HG02610 (cell line): ENCODE measurements around the gene FBXW11.

Experiments used
- ATAC-seq: cut with Tn5 transposase; IDR thresholded peaks from one replicate; pipeline ENCODE4 v1.9.1; 2021; ENCODE audit warnings: mild to moderate bottlenecking, moderate library complexity; ENCODE audit not compliant: unreplicated experiment

The FBXW11 gene

DNA sequence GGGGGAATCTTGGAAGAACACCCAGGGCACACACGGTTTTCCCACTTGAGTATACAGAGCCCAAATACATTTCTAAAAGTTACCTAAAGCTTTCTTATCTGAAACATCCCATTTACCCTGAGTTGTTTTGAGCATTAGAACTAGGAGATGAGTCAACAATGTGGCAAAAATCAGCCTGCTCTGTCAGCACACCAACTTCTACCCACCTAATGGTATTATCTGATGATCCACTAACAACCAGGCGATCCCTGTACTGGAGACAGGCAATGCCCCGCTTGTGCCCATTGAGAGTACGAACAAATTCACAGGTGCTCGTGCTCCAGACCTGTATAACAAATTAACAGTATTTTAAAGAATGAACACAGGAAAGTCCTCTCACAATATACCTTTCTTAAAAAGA, 133.8 kb downstream of the FBXW11 start:
- no peak for ATAC-seq

DNA sequence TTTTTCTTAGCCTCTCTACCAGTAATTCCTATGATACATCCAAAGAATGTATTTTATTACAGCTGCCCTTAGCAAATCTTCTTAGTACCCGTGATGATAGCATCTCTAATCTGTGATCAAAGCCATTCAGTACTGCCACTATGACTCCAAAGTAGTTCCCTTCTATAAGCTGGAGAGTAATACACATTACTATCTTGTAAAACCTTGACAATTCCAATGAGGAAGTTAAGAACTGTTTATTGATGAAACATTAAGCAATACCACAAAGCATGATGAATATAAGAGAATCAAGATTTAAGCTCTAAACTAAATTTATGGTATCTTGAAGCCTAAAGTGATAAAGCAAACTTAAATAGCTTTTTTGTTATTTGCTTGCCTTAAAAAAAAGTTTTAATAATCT, 134.7 kb downstream of the FBXW11 start:
- ATAC-seq: no peak

DNA sequence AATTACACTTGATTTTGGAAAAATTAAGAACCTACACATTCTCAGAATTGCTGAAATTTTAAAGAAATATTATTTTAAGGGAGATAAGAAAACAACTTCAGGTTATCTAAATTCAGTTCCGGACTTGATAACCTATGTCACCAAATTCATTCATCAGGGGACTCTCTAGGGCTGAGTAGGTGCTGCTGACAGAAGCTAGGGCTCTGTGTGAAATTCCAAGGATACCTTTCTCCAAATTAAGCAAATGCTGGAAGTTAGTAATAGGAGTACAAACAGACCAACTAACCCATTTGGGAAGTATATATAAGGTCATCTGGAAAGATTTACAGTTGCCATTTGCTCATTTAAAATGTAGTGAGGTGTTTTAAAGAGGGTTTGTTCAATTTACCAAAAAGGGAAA, 136.5 kb downstream of the FBXW11 start:
- no peak for ATAC-seq

DNA sequence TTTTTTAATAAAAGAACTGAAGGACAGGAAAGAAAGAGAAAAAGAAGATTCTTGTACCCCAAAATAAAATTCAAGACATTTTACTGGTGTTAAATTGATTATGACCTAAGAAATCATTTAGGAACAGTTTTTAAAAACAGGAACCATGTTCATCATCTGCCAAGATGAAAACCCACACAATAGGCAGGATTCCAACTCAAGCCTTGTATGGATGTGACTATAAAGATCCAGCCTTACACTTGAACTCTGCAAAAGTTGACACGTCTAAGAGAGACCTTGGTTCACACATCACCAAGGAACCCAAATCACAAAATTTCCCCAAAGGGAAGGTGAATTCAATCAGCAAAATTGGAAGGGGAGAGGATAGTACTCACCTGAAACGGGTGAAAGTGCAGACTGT, 138.2 kb downstream of the FBXW11 start:
- ATAC-seq: no peak

DNA sequence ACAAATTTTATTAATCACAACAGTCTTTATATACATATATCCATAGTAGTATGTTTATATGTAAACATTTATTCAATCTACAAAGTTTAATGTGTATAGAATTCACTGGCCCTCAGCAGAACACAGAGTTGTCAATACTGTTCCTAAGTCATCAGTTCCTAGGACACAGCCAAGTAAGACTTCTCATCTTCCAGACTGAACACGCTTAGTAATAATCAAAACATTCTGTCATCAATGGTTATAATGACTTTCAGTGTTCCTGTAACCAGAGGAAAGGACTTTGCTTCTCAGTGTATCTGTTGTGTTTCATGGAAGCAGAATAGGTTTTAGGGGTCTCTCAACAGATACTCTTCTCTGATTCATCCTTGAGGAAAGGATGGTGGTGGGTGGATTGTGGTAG, 138.7 kb downstream of the FBXW11 start:
- no peak for ATAC-seq

DNA sequence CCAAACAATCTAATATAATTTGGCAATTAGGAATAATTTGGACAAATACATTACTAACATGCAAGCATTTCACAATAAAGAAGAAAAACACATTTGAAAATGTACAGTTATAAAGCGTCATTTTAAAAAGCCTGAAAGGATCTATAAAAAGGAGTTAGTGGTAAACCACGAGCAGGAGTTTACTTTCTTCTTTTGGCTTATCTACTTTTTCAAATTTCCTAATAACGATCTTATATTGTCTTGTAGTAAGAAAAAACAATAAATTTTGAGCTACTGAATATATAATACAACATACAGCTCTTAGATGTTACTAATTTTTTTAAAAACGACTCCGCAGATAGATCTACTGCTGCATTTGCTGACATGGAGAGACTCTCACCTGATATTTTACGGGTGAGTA, 141.0 kb downstream of the FBXW11 start:
- no peak for ATAC-seq

DNA sequence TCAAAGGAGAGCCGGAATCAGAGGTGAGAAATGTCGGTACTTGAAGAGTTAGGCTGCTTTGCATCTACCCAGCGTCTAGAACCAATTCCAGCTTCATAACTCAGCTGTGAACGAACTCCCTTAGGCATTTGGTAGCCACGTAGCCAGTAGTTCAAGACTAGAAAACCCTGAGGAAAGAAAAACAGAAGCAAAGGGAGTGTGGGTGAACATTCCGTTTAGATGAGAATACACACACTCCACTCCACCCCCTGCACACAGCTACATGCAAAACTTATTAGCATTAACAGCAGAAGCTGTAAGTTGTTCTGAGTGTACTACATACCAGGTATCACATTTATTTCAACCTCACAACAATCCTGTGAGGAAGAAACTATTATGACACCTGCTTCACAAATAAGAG, 142.5 kb downstream of the FBXW11 start:
- ATAC-seq: no peak

DNA sequence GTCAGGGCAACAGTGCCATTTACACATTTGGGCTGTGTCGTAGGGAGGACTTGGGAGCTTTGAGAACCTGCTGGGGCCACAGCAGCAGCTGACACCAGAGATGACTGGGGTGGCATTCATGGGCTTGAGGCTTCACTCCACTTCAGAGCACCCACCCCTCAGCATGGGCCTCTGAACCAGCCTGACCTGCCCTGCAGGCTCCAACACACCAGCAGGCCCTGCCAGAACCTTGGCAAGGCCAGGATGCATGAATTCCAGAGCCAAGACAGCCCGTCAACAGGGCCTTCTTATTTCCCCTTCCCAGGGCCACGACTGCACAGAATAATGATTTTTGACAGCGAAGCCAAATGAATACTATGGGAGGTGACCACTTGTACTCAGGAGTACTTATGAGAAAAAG, 143.8 kb downstream of the FBXW11 start:
- ATAC-seq: no peak

DNA sequence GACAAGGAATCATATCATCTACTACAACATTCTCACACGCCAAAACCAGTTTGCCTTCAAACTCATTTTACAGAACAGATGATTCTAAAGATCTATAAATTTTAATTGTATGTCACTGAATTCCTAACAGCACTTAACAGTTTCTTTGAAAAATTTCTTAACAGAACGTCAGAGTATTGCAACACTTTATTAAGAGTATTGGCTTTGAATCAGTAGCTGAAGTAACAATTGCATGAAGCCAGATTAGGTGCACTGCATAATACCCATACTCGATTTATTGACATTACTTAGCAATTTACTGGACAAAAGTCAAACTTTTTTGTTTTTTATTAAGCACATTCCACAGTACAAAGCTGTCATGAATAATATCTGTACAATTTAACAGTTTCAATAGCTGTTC, 145.1 kb downstream of the FBXW11 start:
- no peak for ATAC-seq

DNA sequence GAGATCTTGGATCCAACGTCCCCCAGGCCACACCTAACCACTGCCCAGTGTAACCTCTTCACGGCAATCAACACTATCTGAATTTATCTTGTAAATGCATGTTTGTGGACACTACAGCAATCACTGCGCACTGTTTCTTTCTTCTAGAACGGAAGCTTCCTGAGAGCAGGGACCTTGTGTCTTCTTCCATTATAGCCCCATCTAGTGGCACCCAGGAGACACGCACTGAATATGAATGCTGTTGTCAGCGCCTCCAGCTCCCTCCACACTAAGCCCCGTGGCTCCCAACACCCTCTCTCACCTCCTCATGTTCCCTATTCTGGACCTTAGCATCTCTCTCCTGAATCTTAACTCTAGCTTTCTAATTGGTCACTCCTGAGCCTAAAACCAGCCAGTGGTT, 148.1 kb downstream of the FBXW11 start:
- ATAC-seq: no peak

DNA sequence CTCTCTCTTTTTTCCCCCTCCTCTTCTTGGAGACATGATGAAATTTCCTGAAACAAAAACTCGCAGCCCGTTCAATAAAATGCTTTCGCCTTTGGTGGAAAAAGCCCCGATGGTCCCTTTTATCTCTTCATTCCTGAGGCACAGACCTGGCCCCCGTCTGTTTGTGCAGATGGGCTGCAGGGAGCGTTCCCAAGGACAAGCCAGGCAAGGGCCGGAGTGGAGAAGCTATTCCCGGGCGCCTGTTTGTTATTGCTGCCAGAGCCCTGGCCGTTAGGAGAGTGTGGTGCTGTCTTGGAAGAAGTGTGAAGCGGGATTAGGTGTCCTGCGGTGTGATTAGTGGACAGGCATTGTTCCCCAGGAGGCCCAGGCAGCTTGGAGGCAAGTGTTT, 149.0 kb downstream of the FBXW11 start:
- ATAC-seq: no peak

DNA sequence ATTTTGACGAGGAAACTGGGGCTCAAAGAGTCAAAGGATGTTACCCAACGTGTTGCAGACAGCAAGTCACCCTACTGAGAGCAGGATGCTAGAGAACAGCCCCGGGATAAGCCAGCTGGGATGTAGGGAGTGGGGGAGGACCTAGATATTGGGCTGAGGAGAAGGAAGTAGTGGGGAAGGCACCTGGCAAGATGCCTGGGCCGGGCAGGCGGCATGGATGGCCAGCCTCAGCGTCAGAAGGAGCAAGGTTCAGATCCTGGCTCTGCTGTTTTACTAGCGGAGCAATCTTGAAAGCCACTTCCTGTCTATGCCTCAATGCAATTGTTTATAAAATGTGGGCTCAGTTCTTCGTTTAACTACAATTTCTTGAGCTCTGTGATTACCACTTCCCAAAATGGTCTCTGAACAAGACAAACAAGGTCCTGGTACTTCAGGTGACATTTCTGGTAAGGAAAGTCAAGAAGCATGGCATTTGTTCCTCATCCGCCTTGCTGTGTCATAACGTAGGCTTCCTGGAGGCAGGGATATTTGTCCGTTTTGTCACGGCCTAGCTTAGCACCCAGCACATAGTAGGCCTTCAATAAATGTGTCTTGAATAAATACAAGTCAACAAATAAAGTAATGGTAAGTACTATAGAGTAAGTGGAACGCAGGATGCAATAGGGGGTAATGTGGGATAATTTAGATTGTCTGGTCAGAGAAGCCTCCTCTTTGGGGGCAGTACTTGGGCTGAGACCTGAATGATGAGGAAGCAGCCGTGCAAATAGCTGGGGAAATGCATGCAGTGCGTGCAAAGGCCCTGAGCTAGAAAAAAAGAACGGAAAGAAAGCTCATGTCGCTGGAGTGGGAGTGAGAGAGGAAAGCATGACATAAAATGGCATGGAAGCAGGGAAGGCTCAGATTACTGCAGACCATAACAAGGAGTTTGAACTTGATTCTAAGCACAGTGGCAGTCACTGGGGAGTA, 150.4 kb downstream of the FBXW11 start:
- no peak for ATAC-seq

DNA sequence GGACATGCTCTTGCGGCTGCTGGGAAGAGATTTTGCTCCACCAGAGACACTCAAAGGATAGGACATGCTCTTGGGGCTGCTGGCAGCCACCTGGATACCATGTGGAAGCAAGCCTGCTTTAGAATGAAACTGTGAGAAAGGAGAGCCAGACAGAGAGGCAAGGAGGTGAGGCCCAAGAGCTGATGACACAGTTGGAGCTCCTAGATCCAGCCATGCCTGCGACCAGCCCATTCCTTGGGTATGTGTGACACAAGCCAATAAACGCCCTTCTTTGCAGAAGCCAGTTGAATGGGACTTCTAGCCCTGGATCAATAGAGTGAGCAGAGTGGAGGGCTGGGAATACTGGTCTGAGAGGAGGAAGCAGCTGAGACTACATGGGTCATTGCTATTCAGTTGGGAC, 151.2 kb downstream of the FBXW11 start:
- ATAC-seq: no peak

DNA sequence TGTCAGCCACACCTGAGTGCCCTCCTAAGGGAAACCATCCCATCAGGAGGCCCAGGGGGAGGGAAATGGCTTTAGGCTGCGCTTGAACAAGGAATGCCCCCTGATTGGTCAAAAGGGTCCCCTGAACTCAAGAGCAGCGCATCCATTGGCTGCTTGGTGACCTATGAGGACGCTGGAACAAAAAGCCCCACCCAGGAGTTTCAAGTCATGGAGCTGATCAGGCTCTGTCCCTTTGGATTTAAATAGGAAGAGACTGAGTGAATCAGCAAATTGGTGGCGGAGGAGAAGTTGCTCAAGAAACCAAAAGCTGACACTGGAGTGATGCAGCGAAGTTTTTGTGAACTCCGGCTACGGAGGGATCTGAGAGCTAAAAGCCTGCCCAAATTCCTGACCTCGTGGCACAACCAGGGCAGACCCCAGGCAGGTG, 154.2 kb downstream of the FBXW11 start:
- no peak for ATAC-seq

DNA sequence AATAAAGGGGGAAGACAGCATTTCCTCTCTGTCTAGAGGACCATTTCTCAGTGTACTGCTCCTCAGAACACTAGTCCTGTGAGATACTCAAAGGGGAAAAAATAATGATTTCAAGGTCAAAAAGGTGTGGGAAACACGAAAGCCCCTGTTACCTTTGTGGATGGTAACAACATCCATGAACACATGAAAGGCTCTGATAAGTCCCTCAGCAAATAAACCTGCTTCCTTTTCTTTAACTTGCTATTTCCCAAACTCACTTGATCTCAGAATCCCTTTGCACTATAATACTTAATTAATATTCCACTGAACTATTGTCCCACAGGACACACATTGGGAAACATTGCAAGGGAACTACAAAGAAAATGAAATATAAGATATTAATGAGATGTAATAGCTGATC, 155.2 kb downstream of the FBXW11 start:
- no peak for ATAC-seq

DNA sequence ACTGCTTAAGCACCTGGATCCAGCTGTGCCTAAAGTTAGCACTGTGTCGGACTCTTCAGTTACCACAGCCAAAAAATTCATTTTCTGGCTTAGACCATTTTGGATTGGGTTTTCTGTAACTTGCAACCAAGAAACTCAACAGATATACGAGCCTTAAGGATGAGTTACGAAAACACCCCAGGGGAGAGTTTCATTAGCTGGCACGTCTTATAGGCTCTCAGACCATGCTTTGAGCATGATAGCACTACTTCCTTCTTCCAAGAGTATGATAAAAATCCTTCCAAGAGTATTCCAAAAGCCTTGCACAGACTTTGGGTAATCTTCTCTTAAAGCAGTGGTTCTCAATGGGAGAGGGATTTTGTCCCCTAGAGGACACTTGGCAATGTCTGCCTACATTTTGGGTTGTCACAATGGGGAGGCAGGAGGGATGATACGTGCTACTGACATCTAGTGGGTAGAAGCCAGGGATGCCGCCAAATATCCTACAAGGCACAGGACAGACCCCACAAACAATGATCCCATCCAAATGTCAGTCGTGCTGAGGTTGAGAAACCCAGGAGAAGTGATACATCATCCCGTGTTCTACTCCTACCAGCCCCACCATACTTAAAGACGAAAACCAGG, 156.0 kb downstream of the FBXW11 start:
- ATAC-seq: no peak

DNA sequence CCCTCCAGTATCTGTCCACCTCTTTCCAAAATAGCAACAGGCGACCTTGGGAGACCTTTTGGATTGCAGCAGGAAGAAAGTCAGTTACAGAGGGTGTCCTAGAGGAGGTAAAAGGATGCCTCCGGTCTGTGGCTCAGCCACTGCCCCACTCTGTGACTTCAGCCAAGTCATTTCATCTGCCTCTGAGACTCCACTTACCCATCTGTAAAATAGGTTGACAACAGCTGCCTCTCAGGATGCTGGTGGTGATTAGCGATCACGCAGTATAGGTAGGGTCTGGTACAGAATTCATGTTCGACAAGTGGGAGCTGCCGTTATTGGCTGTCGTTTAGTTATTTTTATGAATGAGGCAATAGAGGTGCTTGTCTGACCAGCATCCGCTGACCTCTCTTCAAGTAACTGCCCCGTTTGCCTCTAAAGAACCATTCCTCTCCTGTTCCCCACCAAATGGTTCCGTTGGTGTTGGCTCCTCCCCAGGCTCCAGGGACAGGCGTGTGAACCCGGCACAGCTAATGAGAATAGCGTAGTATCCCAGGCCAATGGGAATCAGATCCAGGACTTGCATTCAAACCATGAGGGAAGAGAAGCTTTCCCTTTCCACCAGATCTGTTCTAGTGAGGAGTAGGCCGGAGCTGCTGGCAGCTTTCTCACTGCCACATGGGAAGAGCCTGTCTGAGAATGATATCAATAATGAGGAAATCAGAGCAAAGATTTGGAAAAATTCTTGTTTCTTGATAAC, 156.7 kb downstream of the FBXW11 start:
- no peak for ATAC-seq

DNA sequence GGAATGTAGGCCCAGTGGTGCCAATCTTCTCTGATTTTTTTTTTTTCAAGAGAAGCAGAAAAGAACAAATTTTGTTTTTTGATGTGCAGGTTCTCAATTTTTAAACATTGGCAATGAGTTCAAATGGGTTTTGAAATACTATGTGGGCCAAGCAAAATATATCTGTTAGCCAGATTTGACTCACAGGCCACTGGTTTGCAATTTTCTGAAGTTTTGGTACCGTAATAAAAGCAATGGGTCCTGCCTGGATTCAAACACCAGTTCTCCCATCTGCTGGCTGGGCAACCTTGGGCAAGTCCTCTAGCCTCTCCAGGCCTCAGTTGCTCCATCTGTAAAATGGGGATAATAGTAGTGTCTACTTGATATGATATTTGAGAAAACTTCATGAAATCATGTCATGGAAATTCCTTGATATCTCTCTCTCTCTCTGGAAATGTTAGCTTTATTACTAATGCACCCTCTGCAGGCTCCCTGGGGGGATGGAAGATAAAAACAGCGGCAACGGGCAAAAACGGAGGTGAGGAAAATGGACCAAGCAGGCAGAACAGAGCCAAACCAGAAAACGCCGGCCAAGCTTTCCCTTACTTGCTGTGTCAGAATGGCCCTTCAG, 157.4 kb downstream of the FBXW11 start:
- ATAC-seq: no peak

DNA sequence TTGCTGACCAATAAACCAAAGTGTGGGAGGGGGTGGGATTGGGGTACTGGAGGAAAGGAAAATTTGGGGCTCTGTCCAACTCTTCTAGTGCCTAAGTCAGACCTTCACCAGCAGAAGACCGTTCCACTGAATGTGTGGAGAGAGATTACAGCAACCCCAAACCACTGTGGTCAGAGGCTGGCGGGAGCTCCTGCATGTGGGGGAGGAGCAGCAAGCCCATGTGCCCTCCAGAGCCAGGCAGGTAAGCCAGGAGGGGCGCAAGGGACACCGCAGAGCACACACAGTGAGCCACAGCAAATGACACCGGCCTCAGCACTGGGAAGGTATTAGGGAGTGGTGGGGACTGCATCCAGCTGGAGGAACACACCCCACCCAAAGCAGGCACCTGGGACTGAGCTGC, 158.0 kb downstream of the FBXW11 start:
- ATAC-seq: no peak

DNA sequence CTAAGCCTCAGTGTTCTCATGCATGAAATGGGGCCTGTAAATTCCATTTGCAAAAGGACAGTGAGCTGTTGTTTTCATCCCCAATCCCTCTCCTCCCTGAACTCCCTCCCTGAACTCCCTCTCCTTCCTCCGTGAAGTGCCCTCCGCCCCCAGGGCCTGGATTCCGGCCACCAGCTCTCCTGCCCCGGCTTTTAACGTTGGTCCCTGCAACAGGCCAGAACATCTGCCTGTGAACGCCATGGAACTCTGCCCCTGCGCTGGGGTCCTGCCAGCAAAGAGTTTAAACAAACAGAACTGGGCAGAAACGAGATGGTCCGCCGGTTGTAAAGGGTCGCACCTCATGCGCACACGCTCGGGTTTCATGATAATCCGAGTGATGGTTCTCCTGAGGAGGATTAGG, 158.4 kb downstream of the FBXW11 start:
- ATAC-seq: no peak

DNA sequence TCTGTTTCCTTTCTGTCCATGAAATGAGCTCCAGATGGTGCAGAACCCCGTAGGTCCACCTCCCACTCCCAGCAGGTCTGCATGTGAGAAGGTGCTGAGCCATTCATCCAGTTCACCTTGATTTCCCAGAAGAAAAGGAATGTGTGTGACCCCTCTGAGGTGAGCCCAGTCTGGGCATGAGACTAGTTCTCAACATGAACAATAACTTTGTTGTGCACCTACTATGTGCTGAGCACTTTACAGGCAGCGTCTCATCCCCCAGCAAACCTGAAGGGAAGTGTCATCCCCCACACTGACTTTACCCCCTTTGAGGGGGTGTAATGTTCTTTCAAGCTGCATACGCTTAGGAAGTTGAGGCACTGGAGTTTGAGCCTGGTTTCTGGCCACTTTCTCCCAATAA, 159.4 kb downstream of the FBXW11 start:
- no peak for ATAC-seq
